ENCODE measurements around the gene SH3PXD2B. TPM values are rescaled to one million over a fixed set of nuclear protein-coding genes. Genes with fewer than 3 reads are reported as not detected.
"Not testable (repeated sequence)": the region's sequence is repeated elsewhere in the genome, so short reads cannot be mapped to it uniquely, and the experiment has no call there.

The SH3PXD2B gene
- total RNA-seq, 1 donor from 2014 or later: 62.4 TPM

DNA sequence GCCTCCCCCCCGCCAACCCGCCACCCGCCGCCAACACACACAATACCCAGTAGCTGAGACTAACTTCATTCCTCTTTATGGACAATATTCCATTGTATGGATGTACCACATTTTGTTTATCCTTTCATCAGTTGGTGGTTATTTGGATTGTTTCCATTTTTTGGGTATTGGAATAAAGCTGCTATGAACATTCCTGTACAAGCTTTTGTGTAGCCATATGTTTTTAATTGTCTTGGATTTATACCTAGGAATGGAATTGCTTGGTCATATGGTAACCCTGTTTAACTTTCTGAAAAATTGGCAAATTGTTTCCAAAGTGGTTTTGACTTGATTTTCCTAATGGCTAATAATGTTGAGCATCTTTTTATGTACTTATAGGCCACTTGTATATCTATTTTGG, 165.9 kb downstream of the SH3PXD2B start:
- no peaks in the 10 kb centered on the region for H3K27me3 ChIP-seq (ENCODE audit: control insufficient read depth, insufficient read depth, low read length)
- DNase-seq (ENCODE audit: low read depth): no peak
- no peaks in the 10 kb centered on the region for H3K36me3 ChIP-seq (ENCODE audit: control insufficient read depth, insufficient read depth, low read length)
- TF ChIP-seq, protein P1, sequence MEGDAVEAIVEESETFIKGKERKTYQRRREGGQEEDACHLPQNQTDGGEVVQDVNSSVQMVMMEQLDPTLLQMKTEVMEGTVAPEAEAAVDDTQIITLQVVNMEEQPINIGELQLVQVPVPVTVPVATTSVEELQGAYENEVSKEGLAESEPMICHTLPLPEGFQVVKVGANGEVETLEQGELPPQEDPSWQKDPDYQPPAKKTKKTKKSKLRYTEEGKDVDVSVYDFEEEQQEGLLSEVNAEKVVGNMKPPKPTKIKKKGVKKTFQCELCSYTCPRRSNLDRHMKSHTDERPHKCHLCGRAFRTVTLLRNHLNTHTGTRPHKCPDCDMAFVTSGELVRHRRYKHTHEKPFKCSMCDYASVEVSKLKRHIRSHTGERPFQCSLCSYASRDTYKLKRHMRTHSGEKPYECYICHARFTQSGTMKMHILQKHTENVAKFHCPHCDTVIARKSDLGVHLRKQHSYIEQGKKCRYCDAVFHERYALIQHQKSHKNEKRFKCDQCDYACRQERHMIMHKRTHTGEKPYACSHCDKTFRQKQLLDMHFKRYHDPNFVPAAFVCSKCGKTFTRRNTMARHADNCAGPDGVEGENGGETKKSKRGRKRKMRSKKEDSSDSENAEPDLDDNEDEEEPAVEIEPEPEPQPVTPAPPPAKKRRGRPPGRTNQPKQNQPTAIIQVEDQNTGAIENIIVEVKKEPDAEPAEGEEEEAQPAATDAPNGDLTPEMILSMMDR (IDR thresholded peaks at IDR 0.05; ENCODE audit: insufficient read depth, low read length, poor library complexity, severe bottlenecking): no peak
- no peak overlapping the region for H3K4me3 ChIP-seq (ENCODE audit: low read depth, low read length)

DNA sequence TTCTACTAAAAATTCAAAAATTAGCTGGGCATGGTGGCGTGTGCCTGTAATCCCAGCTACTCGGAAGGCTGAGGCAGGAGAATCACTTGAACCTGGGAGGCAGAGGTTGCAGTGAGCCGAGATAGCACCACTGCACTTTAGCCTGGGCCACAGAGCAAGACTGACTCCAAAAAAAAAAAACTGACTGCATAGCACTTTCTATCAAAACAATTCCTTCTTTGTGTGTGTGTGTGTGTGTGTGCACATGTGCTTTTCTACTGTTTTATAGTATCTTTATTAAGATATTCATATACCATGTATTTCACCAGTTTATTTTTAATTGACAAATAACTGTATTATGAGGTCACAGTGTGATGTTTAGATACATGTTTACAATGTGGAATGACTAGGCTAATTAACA, 167.2 kb downstream of the SH3PXD2B start:
- H3K27me3 ChIP-seq (ENCODE audit: control insufficient read depth, insufficient read depth, low read length); DNase-seq (ENCODE audit: low read depth); H3K4me3 ChIP-seq (ENCODE audit: low read depth, low read length); H3K36me3 ChIP-seq (ENCODE audit: control insufficient read depth, insufficient read depth, low read length): not testable (repeated sequence)

- no peak for DNase-seq (ENCODE audit: low read depth)
- no peaks in the 10 kb centered on the region for H3K36me3 ChIP-seq (ENCODE audit: control insufficient read depth, insufficient read depth, low read length)
- H3K27me3 ChIP-seq (ENCODE audit: control insufficient read depth, insufficient read depth, low read length): no peaks in the 10 kb centered on the region
- H3K4me3 ChIP-seq (ENCODE audit: low read depth, low read length): no peak overlapping the region
- TF ChIP-seq, protein P1 (IDR thresholded peaks at IDR 0.05; ENCODE audit: insufficient read depth, low read length, poor library complexity, severe bottlenecking): no peak
These were observed 168.8 kb downstream of the SH3PXD2B start for GRCh38 chr5:172285226-172286143.

GRCh38 chr5:172284611-172284980, 169.7 kb downstream of the SH3PXD2B start:
- no peaks in the 10 kb centered on the region for H3K27me3 ChIP-seq (ENCODE audit: control insufficient read depth, insufficient read depth, low read length)
- H3K36me3 ChIP-seq (ENCODE audit: control insufficient read depth, insufficient read depth, low read length): no peaks in the 10 kb centered on the region
- TF ChIP-seq, protein P1 (IDR thresholded peaks at IDR 0.05; ENCODE audit: insufficient read depth, low read length, poor library complexity, severe bottlenecking): no peak
- H3K4me3 ChIP-seq (ENCODE audit: low read depth, low read length): peak overlapping the region; percentile 50
- no peak for DNase-seq (ENCODE audit: low read depth)

GRCh38 chr5:172283862-172284610, 170.3 kb downstream of the SH3PXD2B start:
- DNase-seq (ENCODE audit: low read depth): no peak
- Histone ChIP-seq H3K4me3 (ENCODE audit: low read depth, low read length) (peak overlapping the region; percentile 50), H3K36me3 (ENCODE audit: control insufficient read depth, insufficient read depth, low read length) (no peaks in the 10 kb centered on the region), H3K27me3 (ENCODE audit: control insufficient read depth, insufficient read depth, low read length) (no peaks in the 10 kb centered on the region)
- TF ChIP-seq, protein P1 (IDR thresholded peaks at IDR 0.05; ENCODE audit: insufficient read depth, low read length, poor library complexity, severe bottlenecking): no peak

Measured in kidney epithelial cell (primary cell).